ENCODE measurements around the gene E2F1. TPM values are rescaled to one million over a fixed set of nuclear protein-coding genes. Genes with fewer than 3 reads are reported as not detected.
A peak's percentile ranks its signal among the peaks of the same experiment; 100 is the strongest.

E2F1 gene
- total RNA-seq, 3 donors from 2014 or later, result 0.33 to 2.2 (median 0.88) TPM

GRCh38 chr20:33685328-33686099 lies 671 bp downstream of the E2F1 start:
- Histone ChIP-seq H3K36me3 (no peaks in the 10 kb centered on the region), H3K4me1 (peaks cover 6 to 8% of the 10 kb centered on the region in 2 donors), H3K4me3 (peak overlapping the region; percentile 28 to 72 (median 48)), H3K9me3 (no peaks in the 10 kb centered on the region), H3K27me3 (no peaks in the 10 kb centered on the region), H3K27ac (peak overlapping the region in 1 of 2 donors; percentile 12)
- TF ChIP-seq POLR2AphosphoS5 (IDR thresholded peaks at IDR 0.05), result no peak
- TF ChIP-seq POLR2A (IDR thresholded peaks at IDR 0.05), result no peak
- TF ChIP-seq CTCF (IDR thresholded peaks at IDR 0.05), result no peak
- intact Hi-C loops (cut with DNase I; ENCODE audit: low total_unique reads), result no loop called here
- no peak for DNase-seq (ENCODE audit: low spot score in 2 of 2)

GRCh38 chr20:33684533-33685327 lies 1.5 kb downstream of the E2F1 start:
- no peaks in the 10 kb centered on the region for H3K27me3 ChIP-seq
- intact Hi-C loops (cut with DNase I; ENCODE audit: low total_unique reads), result no loop called here
- no peak overlapping the region for H3K27ac ChIP-seq
- H3K36me3 ChIP-seq, result no peaks in the 10 kb centered on the region
- no peak for DNase-seq (ENCODE audit: low spot score in 2 of 2)
- H3K4me3 ChIP-seq, result no peak overlapping the region
- no peak for TF ChIP-seq POLR2AphosphoS5 (IDR thresholded peaks at IDR 0.05)
- TF ChIP-seq CTCF (IDR thresholded peaks at IDR 0.05), result no peak
- no peak for TF ChIP-seq POLR2A (IDR thresholded peaks at IDR 0.05)
- H3K4me1 ChIP-seq, result peaks cover 6 to 8% of the 10 kb centered on the region in 2 donors
- no peaks in the 10 kb centered on the region for H3K9me3 ChIP-seq

GRCh38 chr20:33681728-33682353 lies 4.3 kb downstream of the E2F1 start:
- intact Hi-C loops (cut with DNase I; ENCODE audit: low total_unique reads), result no loop called here
- Histone ChIP-seq H3K4me3 (no peak overlapping the region), H3K27me3 (no peaks in the 10 kb centered on the region), H3K36me3 (no peaks in the 10 kb centered on the region), H3K27ac (no peak overlapping the region), H3K4me1 (peaks cover 6 to 8% of the 10 kb centered on the region in 2 donors), H3K9me3 (no peaks in the 10 kb centered on the region)
- no peak for DNase-seq (ENCODE audit: low spot score in 2 of 2)
- TF ChIP-seq POLR2A (IDR thresholded peaks at IDR 0.05), result no peak
- TF ChIP-seq POLR2AphosphoS5 (IDR thresholded peaks at IDR 0.05), result no peak
- TF ChIP-seq CTCF (IDR thresholded peaks at IDR 0.05), result no peak

- intact Hi-C loops (cut with DNase I; ENCODE audit: low total_unique reads), result no loop called here
- no peak for DNase-seq (ENCODE audit: low spot score in 2 of 2)
- no peak for TF ChIP-seq POLR2A (IDR thresholded peaks at IDR 0.05)
- no peak for TF ChIP-seq CTCF (IDR thresholded peaks at IDR 0.05)
- no peak for TF ChIP-seq POLR2AphosphoS5 (IDR thresholded peaks at IDR 0.05)
- Histone ChIP-seq H3K9me3 (no peaks in the 10 kb centered on the region), H3K36me3 (no peaks in the 10 kb centered on the region), H3K27ac (no peak overlapping the region), H3K4me1 (peaks cover 6 to 8% of the 10 kb centered on the region in 2 donors), H3K27me3 (no peaks in the 10 kb centered on the region), H3K4me3 (no peak overlapping the region)
These were observed 4.9 kb downstream of the E2F1 start for GRCh38 chr20:33681288-33681687.
